Kidney (tissue), 14 donors: ENCODE measurements around the gene LRRC27. TPM values are rescaled to one million over a fixed set of nuclear protein-coding genes. Genes with fewer than 3 reads are reported as not detected.

Experiments used
- DNase-seq, 5 donors: peaks; one replicate each; pipeline ENCODE4 v3.0.0-alpha.2; 2013 to 2020
- FAIRE-seq: peaks from 2 replicates; lab custom pipeline; 2012; peaks lifted over from hg19 to GRCh38; lab: Jason Lieb, UNC
- H3K27ac ChIP-seq, 2 donors: one replicate each; pipeline ENCODE4 v1.7.0; 2013; ENCODE audit warnings: low read depth in 2 of 2, low read length in 2 of 2, inconsistent platforms in 1 of 2
- H3K27me3 ChIP-seq: one replicate; pipeline ENCODE4 v1.7.1; 2013; ENCODE audit warnings: low read length, inconsistent platforms; ENCODE audit not compliant: control insufficient read depth, insufficient read depth
- H3K36me3 ChIP-seq, 3 donors: one replicate each; pipeline versions ENCODE4 v1.7.0 to v1.7.1; 2013; ENCODE audit warnings: low read length in 3 of 3, control low read depth in 1 of 3, inconsistent platforms in 1 of 3; ENCODE audit not compliant: insufficient read depth in 3 of 3, control insufficient read depth in 2 of 3
- H3K4me1 ChIP-seq, 3 donors: one replicate each; pipeline versions ENCODE4 v1.7.0 to v1.7.1; 2013; ENCODE audit warnings: low read length in 3 of 3, inconsistent platforms in 1 of 3, low read depth in 1 of 3; ENCODE audit not compliant: control insufficient read depth in 2 of 3, insufficient read depth in 2 of 3
- H3K4me3 ChIP-seq, 3 donors: one replicate each; pipeline versions ENCODE4 v1.7.0 to v1.8.1; 2013; ENCODE audit warnings: low read length in 3 of 3, control low read depth in 1 of 3, inconsistent platforms in 1 of 3
- H3K9ac ChIP-seq, 3 donors: one replicate each; pipeline versions ENCODE4 v1.7.0 to v1.7.1; 2013; ENCODE audit warnings: low read length in 3 of 3, control low read depth in 1 of 3, inconsistent platforms in 1 of 3
- H3K9me3 ChIP-seq, 3 donors: one replicate each; pipeline versions ENCODE4 v1.7.0 to v1.7.1; 2013; ENCODE audit warnings: low read length in 3 of 3, control low read depth in 1 of 3, inconsistent platforms in 1 of 3; ENCODE audit not compliant: control insufficient read depth in 2 of 3, insufficient read depth in 1 of 3
- CTCF ChIP-seq: IDR thresholded peaks from 3 replicates; pipeline ENCODE4 v1.5.1; 2012; ENCODE audit warnings: mild to moderate bottlenecking, moderate library complexity, borderline replicate concordance; ENCODE audit not compliant: insufficient read depth; ENCODE audit errors: extremely low read depth
- intact Hi-C: fragments of 100-400 bp; cut with DNase I; formaldehyde crosslinking; loops from one replicate; pipeline ENCODE4 v1.11.1; 2022
- polyA plus RNA-seq: library from polyadenylated mRNA; stranded (reverse); fragments of 350-450 nt; fragmentation: Illumina TruSeq; extraction: RNeasy Lipid Tissue Mini Kit (QIAGEN cat#74804); gene quantifications from one replicate; pipeline ENCODE4 v1.2.3, GENCODE V29; 2014; ENCODE audit warnings: low read depth, low replicate concordance; ENCODE audit not compliant: insufficient read depth
- total RNA-seq: library from RNA; stranded (reverse); fragmentation: NEBNext Ultra II Directional; extraction: Animal tissue kit (Norgen Biotek cat#: 25700); gene quantifications from one replicate; pipeline ENCODE4 v1.2.1, GENCODE V29; 2021
- donor health status: control.
- donor health status: control.
- donor health status: control.
- donor health status: control.
- donor health status: control.
- donor health status: DM: yes; HTN: yes; CAD: no.
- donor health status: Normal renal cell carcinoma (clear cell type).

Gene LRRC27
- total and polyA plus RNA-seq, 2 donors from 2014 or later: 14.4 to 14.6 TPM

DNA sequence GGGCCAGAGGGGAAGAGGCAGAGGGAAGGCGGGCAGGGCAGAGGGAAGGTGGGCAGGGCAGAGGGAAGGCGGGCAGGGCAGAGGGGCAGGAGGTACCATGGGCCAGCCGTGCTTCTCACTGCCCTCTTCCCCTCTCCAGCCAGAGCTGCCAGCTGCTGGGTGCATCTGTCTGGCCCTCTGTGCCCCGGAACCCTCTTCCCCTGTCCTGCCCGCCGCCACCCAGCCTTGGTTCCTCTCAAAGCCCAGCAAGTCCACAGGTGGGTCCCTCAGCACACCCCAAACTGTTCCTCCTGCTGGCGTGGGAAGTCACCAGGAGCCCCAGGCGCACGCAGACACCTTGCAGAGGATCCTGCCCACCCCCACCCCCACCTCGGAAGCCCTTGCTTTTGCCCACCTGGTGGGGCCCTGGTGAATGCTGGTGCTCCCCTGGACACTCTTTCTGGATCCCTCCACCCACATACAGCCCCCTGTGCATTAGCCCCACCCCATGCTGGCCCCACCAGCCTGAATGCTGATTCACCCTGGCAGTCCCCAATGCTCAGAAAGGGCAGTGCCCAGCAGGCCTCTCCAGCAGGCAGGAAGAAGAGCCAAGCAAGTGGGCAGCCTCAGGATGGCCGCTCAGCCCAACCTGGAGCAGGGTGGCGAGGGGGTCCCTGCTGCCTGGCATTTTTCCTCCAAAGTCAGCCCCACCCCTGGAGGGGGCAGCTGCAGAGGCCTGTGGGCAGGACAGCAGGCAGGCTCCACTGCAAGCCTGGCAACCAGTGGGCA lies 63.1 kb downstream of the LRRC27 start:
- Histone ChIP-seq H3K9ac (no peak overlapping the region), H3K36me3 (no peaks in the 10 kb centered on the region), H3K27ac (peak overlapping the region; percentile 83 to 86), H3K27me3 (no peaks in the 10 kb centered on the region), H3K9me3 (no peaks in the 10 kb centered on the region), H3K4me3 (no peak overlapping the region), H3K4me1 (peaks cover 0 to 22% (median 0%) of the 10 kb centered on the region in 3 donors)
- TF ChIP-seq CTCF: no peak
- FAIRE-seq: no peak
- intact Hi-C loops: no loop called here
- peak in 2 of 5 donors; percentile 64 to 83 for DNase-seq

- Histone ChIP-seq H3K4me1 (peaks cover 0 to 30% (median 0%) of the 10 kb centered on the region in 3 donors), H3K27ac (peak overlapping the region; percentile 83 to 86), H3K9me3 (no peaks in the 10 kb centered on the region), H3K36me3 (no peaks in the 10 kb centered on the region), H3K27me3 (no peaks in the 10 kb centered on the region), H3K4me3 (peak overlapping the region in 2 of 3 donors; percentile 10 to 21), H3K9ac (peak overlapping the region in 2 of 3 donors; percentile 24 to 26)
- FAIRE-seq (no peak), DNase-seq (peak; percentile 66 to 95 (median 83))
- TF ChIP-seq CTCF: no peak
- intact Hi-C loops: no loop called here
These were observed 63.9 kb downstream of the LRRC27 start for GRCh38 chr10:132395704-132396493.

DNA sequence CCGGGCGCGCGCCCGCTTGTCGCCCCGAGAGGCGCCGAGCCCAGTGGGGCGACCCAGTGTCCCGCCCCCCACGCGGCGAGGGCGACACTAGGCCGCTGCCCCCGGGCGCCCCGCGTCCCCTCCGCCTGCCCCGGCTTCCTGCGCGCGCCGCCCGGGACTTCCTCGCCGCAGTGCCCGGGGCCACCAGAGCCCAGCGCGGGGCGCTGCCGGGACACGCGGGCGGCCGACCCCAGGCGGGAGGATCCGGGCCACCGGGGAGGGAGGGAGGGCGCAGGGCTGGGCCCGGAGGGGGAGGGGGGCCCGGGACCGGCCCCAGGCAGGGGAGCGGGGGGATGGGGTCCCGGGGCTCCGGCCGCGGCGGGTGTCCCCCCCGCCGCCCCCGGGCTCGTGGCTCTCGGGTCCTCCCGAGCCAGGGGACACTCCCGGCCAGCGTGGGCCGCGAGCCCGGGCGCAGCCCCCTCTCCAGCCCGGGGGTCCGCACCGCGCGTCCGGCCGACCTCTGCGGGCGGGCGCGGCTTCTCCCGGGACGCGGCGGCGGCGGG lies 64.6 kb downstream of the LRRC27 start:
- Histone ChIP-seq H3K36me3 (no peaks in the 10 kb centered on the region), H3K9me3 (no peaks in the 10 kb centered on the region), H3K27me3 (no peaks in the 10 kb centered on the region), H3K27ac (peak overlapping the region; percentile 83 to 86), H3K4me1 (peaks cover 0 to 35% (median 6%) of the 10 kb centered on the region in 3 donors), H3K9ac (peak overlapping the region in 2 of 3 donors; percentile 24 to 26), H3K4me3 (peak overlapping the region in 1 of 3 donors; percentile 21)
- intact Hi-C loops: no loop called here
- FAIRE-seq (no peak), DNase-seq (peak; percentile 77 to 93 (median 86))
- TF ChIP-seq CTCF: no peak
